LNCAP (cell line): ENCODE results near the gene GNA12.

Experiments used
- TF ChIP-seq, protein P1 (sequence below): fragments of 450-650 bp; IDR thresholded peaks from 2 replicates; pipeline ENCODE4 v1.5.1; 2017; ENCODE audit warnings: mild to moderate bottlenecking

GNA12 gene

DNA sequence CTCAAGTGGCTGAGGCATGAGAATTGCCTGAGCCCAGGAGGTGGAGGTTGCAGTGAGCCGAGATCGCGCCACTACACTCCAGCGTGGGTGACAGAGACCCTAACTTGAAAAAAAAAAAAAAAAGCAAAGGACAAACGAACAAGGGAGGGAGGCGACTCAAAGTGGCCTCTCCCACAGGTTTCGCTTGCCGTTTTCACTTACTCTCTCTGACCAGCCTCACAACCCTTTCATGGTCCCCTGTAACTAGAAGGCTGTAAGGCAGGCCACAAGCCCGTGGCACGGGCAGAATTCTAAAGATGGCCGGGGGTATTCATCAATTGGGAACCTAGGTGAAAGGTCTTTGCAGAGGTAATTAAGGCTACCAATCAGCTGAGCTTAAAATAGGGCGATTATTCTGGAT, 25.5 kb downstream of the GNA12 start:
- TF ChIP-seq, protein P1, sequence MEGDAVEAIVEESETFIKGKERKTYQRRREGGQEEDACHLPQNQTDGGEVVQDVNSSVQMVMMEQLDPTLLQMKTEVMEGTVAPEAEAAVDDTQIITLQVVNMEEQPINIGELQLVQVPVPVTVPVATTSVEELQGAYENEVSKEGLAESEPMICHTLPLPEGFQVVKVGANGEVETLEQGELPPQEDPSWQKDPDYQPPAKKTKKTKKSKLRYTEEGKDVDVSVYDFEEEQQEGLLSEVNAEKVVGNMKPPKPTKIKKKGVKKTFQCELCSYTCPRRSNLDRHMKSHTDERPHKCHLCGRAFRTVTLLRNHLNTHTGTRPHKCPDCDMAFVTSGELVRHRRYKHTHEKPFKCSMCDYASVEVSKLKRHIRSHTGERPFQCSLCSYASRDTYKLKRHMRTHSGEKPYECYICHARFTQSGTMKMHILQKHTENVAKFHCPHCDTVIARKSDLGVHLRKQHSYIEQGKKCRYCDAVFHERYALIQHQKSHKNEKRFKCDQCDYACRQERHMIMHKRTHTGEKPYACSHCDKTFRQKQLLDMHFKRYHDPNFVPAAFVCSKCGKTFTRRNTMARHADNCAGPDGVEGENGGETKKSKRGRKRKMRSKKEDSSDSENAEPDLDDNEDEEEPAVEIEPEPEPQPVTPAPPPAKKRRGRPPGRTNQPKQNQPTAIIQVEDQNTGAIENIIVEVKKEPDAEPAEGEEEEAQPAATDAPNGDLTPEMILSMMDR = no peak

- TF ChIP-seq, protein P1 = no peak
Measured at GRCh38 chr7:2818121-2818520, 26.0 kb downstream of the GNA12 start.

DNA sequence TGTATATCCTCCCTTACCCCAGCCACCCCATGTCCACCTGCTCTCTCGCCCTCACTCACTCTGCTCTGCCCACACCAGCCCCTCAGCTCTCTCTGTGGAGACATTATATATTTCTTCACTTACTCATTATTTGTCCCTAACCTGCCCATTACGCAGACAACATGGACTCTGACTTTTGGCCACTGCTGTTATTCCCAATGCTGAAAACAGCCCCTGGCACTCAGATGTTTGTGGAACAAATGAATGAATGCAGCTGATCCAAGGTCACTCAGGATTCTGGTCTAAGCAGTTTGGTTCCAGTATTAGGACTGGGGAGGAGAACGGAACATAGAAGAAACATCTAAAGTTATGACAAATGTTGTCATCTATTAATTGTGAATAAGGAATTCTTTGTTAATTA, 26.7 kb downstream of the GNA12 start:
- TF ChIP-seq, protein P1 = no peak

DNA sequence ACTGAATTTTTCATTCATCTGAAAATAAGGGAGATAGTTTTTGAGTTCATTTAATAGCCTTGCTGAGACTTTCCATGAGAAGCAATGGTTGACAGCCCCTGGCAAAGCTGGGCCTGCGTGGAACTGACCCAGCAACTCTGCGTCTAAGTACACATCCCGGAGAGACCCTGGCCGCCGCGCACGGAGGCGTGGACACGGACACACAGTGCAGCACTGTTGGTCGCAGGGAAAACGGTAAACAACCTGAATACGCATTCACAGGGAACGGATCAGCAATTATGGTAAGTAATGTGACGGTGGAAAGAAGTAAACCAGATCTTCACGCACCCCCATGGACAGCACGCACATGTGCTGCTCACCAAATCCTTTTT, 28.2 kb downstream of the GNA12 start:
- TF ChIP-seq, protein P1 = no peak

- TF ChIP-seq, protein P1 = no peak
Measured at GRCh38 chr7:2814946-2815874, 28.9 kb downstream of the GNA12 start.

DNA sequence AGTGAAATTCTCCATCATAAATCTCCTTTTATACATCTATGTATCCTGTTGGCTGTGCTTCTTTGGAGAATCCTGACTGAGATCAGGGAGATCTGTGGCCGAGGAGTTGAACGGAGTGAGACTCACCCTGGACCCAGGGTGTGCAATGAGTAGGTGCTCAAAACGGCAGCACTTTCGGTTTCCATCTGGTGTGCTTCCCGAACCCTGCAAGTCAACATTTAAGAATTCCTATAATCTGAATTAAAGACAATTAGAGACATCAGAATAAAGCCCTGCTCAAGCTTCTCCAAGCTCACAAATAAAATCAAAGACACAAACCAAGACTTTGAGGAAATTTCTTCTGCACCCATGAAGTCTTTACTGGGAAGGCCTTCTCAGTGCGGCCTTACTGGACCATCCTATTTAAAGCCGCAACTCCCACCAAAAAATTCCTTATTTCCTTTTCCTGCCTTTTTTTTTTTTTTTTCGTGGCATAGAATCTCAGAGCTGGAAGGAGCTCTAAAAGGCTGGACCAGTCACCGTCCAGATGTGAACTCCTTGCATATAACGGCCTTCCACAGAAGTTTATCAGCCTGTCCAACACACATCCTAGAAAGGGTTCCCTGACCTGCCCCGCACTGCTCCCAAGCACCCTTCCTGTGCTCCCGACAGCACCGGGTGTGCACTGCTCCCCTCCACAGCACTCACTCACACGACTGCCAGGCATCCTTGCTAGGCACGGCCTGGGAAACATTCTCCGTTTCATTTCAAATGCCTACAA, 29.7 kb downstream of the GNA12 start:
- TF ChIP-seq, protein P1 = no peak

- TF ChIP-seq, protein P1 = no peak
Measured at GRCh38 chr7:2813350-2814185, 30.5 kb downstream of the GNA12 start.
